K562 (cell line): ENCODE data around the gene SLC2A2. TPM values are rescaled to one million over a fixed set of nuclear protein-coding genes. Genes with fewer than 3 reads are reported as not detected.
A peak's percentile ranks its signal among the peaks of the same experiment; 100 is the strongest.

Experiments used
- ATAC-seq: fragments of 200-7000 bp; cut with Tn5 transposase; 3 replicates; pipeline ENCODE4 v1.9.1; 2020; ENCODE audit warnings: moderate library complexity
- BruUV-seq: library from RNA; stranded (reverse); fragments of 400-500 nt; replicated peaks from 2 replicates; lab custom pipeline; 2021; lab: Mats Ljungman, UMichigan
- CTCF ChIA-PET: fragments of 300-600 bp; formaldehyde crosslinking; extraction: SDS; loops from one replicate; lab custom pipeline; 2021; ENCODE audit warnings: low intra/inter-chr PET ratio; lab: Yijun Ruan, JAX
- POLR2A ChIA-PET: fragments of 300-600, 350-650 bp; sonication (Branson Sonifier 250); formaldehyde crosslinking; extraction: SDS; loops from one replicate; lab custom pipeline; 2021; ENCODE audit warnings: antibody characterized with exemption, inconsistent platforms; lab: Yijun Ruan, JAX
- DNase-seq, 4 experiments: peaks; one replicate each; pipeline versions ENCODE4 v3.0.0 to v3.0.0-alpha.2; 2011 to 2018; ENCODE audit warnings: low spot score in 3 of 4, mixed read lengths in 3 of 4; ENCODE audit errors: extremely low read depth in 1 of 4
- FAIRE-seq: peaks from 2 replicates; lab custom pipeline; 2011; peaks lifted over from hg19 to GRCh38; lab: Jason Lieb, UNC
- H2AFZ ChIP-seq: 2 replicates; pipeline ENCODE4 v1.6.0; 2011; ENCODE audit warnings: low read depth, low read length, control low read depth, inconsistent platforms
- H3K27ac ChIP-seq: fragments of 200-600 bp; 3 replicates; pipeline ENCODE4 v1.8.0; 2011; ENCODE audit warnings: low read depth, mild to moderate bottlenecking, control low read depth, inconsistent platforms, low read length, moderate library complexity, mixed read lengths; ENCODE audit errors: extremely low read depth
- H3K27me3 ChIP-seq, 2 experiments: fragments of 300-600 bp in 1 of 2; 2 replicates in 1 of 2; 3 replicates in 1 of 2; pipeline versions ENCODE4 v1.6.0 to v1.8.0; 2011; ENCODE audit warnings: inconsistent platforms in 2 of 2, low read length in 2 of 2, mild to moderate bottlenecking in 1 of 2, mixed read lengths in 1 of 2, moderate library complexity in 1 of 2; ENCODE audit not compliant: control insufficient read depth in 2 of 2, insufficient read depth in 2 of 2
- H3K36me3 ChIP-seq: fragments of 300-600 bp; 3 replicates; pipeline ENCODE4 v1.8.0; 2011; ENCODE audit warnings: mild to moderate bottlenecking, low read length, inconsistent platforms; ENCODE audit not compliant: control insufficient read depth, insufficient read depth
- H3K4me1 ChIP-seq, 2 experiments: fragments of 200-600 bp in 1 of 2; replicated peaks in 1 of 2; 2 replicates in 1 of 2; 3 replicates in 1 of 2; pipeline versions ENCODE4 v1.5.1 to v1.8.0; 2011; ENCODE audit warnings: inconsistent platforms in 2 of 2, low read length in 2 of 2, mild to moderate bottlenecking in 1 of 2, mixed read lengths in 1 of 2, moderate library complexity in 1 of 2; ENCODE audit not compliant: control insufficient read depth in 2 of 2, insufficient read depth in 2 of 2
- H3K4me2 ChIP-seq: 2 replicates; pipeline ENCODE4 v1.6.1; 2011; ENCODE audit warnings: low read length, control low read depth, inconsistent platforms, mixed read lengths; ENCODE audit not compliant: insufficient read depth
- H3K4me3 ChIP-seq: fragments of 200-600 bp; sonication (generic), shearing (Covaris generic); 2 replicates; pipeline ENCODE4 v1.5.1; 2016; ENCODE audit warnings: control low read depth, inconsistent platforms
- H3K79me2 ChIP-seq: fragments of 200-600 bp; 3 replicates; pipeline ENCODE4 v1.8.0; 2011; ENCODE audit warnings: low read length, inconsistent platforms; ENCODE audit not compliant: control insufficient read depth, insufficient read depth
- H3K9ac ChIP-seq, 2 experiments: 2 replicates each; pipeline versions ENCODE4 v1.6.0 to v1.6.1; 2011; ENCODE audit warnings: low read depth in 2 of 2, low read length in 2 of 2, control low read depth in 1 of 2, inconsistent platforms in 1 of 2, mild to moderate bottlenecking in 1 of 2, mixed read lengths in 1 of 2; ENCODE audit not compliant: insufficient read depth in 1 of 2
- H3K9me1 ChIP-seq: one replicate; pipeline ENCODE4 v1.6.0; 2011; ENCODE audit warnings: inconsistent platforms, mild to moderate bottlenecking, low read length, moderate library complexity; ENCODE audit not compliant: control insufficient read depth, insufficient read depth
- H3K9me3 ChIP-seq: replicated peaks from 2 replicates; pipeline ENCODE4 v1.5.1; 2011; ENCODE audit warnings: low read depth, low read length, inconsistent platforms; ENCODE audit not compliant: control insufficient read depth, insufficient read depth
- H4K20me1 ChIP-seq: replicated peaks from 2 replicates; pipeline ENCODE4 v1.6.1; 2011; ENCODE audit warnings: low read length, inconsistent platforms, mixed read lengths; ENCODE audit not compliant: control insufficient read depth, insufficient read depth
- BHLHE40 ChIP-seq: IDR thresholded peaks from 2 replicates; pipeline ENCODE4 v1.6.1; 2011; ENCODE audit warnings: low read length, improper control_type of control experiment
- FOXM1 ChIP-seq, 2 experiments: fragments of 450-650 bp in 1 of 2; sonication (generic) in 1 of 2; formaldehyde crosslinking in 1 of 2; IDR thresholded peaks; 2 replicates each; pipeline versions ENCODE4 v1.6.1 to v1.9.0; 2017 to 2022; ENCODE audit warnings: low read depth in 2 of 2, mild to moderate bottlenecking in 2 of 2, missing genetic modification reagents in 1 of 2, moderate library complexity in 1 of 2
- HDAC8 ChIP-seq: fragments of 450-650 bp; IDR thresholded peaks from 2 replicates; pipeline ENCODE4 v1.6.1; 2016; ENCODE audit warnings: mild to moderate bottlenecking, missing genetic modification characterization, moderate library complexity, missing compliant biosample characterization
- HOXB6 ChIP-seq: fragments of 250-450 bp; sonication (Bioruptor Pico); IDR thresholded peaks from 2 replicates; pipeline ENCODE4 v1.5.1; 2022; ENCODE audit warnings: mild to moderate bottlenecking, borderline replicate concordance
- MAZ ChIP-seq, 2 experiments: fragments of 450-650 bp in 1 of 2; sonication (generic) in 1 of 2; formaldehyde crosslinking; IDR thresholded peaks in 1 of 2; conservative IDR thresholded peaks in 1 of 2; 2 replicates each; pipeline versions ENCODE4 v1.4.0 to v1.5.0; 2020; ENCODE audit warnings: mild to moderate bottlenecking in 1 of 2, missing genetic modification reagents in 1 of 2
- NELFE ChIP-seq: IDR thresholded peaks from 2 replicates; pipeline ENCODE4 v1.6.1; 2011; ENCODE audit warnings: mild to moderate bottlenecking; ENCODE audit not compliant: insufficient read depth, insufficient read length
- PPARD ChIP-seq: fragments of 250-450 bp; sonication (Bioruptor Pico); IDR thresholded peaks from 2 replicates; pipeline ENCODE4 v1.8.0; 2022; ENCODE audit warnings: inconsistent platforms, mild to moderate bottlenecking, moderate library complexity
- PTBP1 ChIP-seq: fragments of 200-400 bp; formaldehyde crosslinking; IDR thresholded peaks from 2 replicates; pipeline ENCODE4 v1.6.1; 2017; ENCODE audit warnings: low read depth, low read length
- RCOR1 ChIP-seq, 2 experiments: IDR thresholded peaks; 2 replicates each; pipeline ENCODE4 v1.6.1; 2012; ENCODE audit warnings: low read depth in 2 of 2, low read length in 2 of 2, borderline replicate concordance in 1 of 2, improper control_type of control experiment in 1 of 2
- SOX6 ChIP-seq: fragments of 450-650 bp; IDR thresholded peaks from 2 replicates; pipeline ENCODE4 v1.6.1; 2014; ENCODE audit warnings: mild to moderate bottlenecking
- STAT5A ChIP-seq: IDR thresholded peaks from 2 replicates; pipeline ENCODE4 v1.6.1; 2012; ENCODE audit warnings: low read length, inconsistent platforms, borderline replicate concordance
- TARDBP ChIP-seq: fragments of 450-650 bp; IDR thresholded peaks from 2 replicates; pipeline ENCODE4 v1.6.1; 2016
- TBL1XR1 ChIP-seq, 2 experiments: IDR thresholded peaks; 2 replicates each; pipeline ENCODE4 v1.6.1; 2012; ENCODE audit warnings: improper control_type of control experiment in 2 of 2, low read length in 2 of 2, mild to moderate bottlenecking in 1 of 2
- ZNF121 ChIP-seq: sonication (generic); formaldehyde crosslinking; conservative IDR thresholded peaks from 2 replicates; pipeline ENCODE4 v1.8.0; 2022; ENCODE audit warnings: missing genetic modification reagents
- ZNF311 ChIP-seq: fragments of 250-450 bp; sonication (Bioruptor Pico); IDR thresholded peaks from 2 replicates; pipeline ENCODE4 v1.4.0; 2020; ENCODE audit warnings: mild to moderate bottlenecking, moderate library complexity
- WGBS: fragments of 100-300 bp; shearing (Covaris generic); methylation state at CpG from one replicate; pipeline ENCODE4 v1.1.6; 2016; ENCODE audit warnings: low coverage, mixed read lengths; ENCODE audit not compliant: insufficient coverage; ENCODE audit errors: missing lambda C conversion rate; 5-methylcytosine and 5-hydroxymethylcytosine counted together
- in situ Hi-C: fragments of 300-500 bp; cut with MboI; formaldehyde crosslinking; loops from 4 replicates; pipeline ENCODE4 v1.15.0; 2018; ENCODE audit warnings: inconsistent platforms, mixed read lengths
- intact Hi-C: fragments of 100-400 bp; cut with micrococcal nuclease; formaldehyde crosslinking; loops from 2 replicates; pipeline ENCODE4 v1.14.2; 2022
- polyA plus RNA-seq, 8 experiments: library from polyadenylated mRNA; depleted of rRNA in 4 of 8; stranded (reverse) in 5 of 8; unstranded in 3 of 8; fragments of >200 nt; fragmentation: Nextera tagmentation in 2 of 8; fragmentation: Illumina TruSeq in 1 of 8; extraction: Ambion mirVana in 2 of 8; extraction: Trizol in 1 of 8; gene quantifications; 2 replicates each; pipeline versions ENCODE4 v1.2.1 to v1.2.3, GENCODE V29; 2011 to 2014; ENCODE audit warnings: inconsistent platforms in 1 of 8, missing spikeins in 1 of 8
- total RNA-seq, 7 experiments: library from RNA; depleted of rRNA in 6 of 7; stranded (reverse); fragments of >200 nt in 6 of 7; fragmentation: Illumina TruSeq in 2 of 7; extraction: Trizol in 2 of 7; gene quantifications; 2 replicates each; pipeline versions ENCODE4 v1.2.1 to v1.2.3, GENCODE V29; 2011 to 2021; ENCODE audit warnings: low replicate concordance in 1 of 7
- TF ChIP-seq, protein P1 (sequence below): fragments of 450-650 bp; IDR thresholded peaks from 2 replicates; pipeline ENCODE4 v1.6.1; 2014; ENCODE audit warnings: low read depth, mild to moderate bottlenecking, moderate library complexity, borderline replicate concordance
- TF ChIP-seq, protein P2 (sequence below): fragments of 450-650 bp; conservative IDR thresholded peaks from 2 replicates; pipeline ENCODE4 v1.6.1; 2016; ENCODE audit warnings: missing genetic modification characterization, low read depth, mild to moderate bottlenecking, control low read depth, missing compliant biosample characterization

The SLC2A2 gene
- total and polyA plus RNA-seq, 9 of the 15 experiments (the other 6 are each of a cell fraction or from before 2014, with no cell fraction given): 0.18 TPM; not detected in 8

DNA sequence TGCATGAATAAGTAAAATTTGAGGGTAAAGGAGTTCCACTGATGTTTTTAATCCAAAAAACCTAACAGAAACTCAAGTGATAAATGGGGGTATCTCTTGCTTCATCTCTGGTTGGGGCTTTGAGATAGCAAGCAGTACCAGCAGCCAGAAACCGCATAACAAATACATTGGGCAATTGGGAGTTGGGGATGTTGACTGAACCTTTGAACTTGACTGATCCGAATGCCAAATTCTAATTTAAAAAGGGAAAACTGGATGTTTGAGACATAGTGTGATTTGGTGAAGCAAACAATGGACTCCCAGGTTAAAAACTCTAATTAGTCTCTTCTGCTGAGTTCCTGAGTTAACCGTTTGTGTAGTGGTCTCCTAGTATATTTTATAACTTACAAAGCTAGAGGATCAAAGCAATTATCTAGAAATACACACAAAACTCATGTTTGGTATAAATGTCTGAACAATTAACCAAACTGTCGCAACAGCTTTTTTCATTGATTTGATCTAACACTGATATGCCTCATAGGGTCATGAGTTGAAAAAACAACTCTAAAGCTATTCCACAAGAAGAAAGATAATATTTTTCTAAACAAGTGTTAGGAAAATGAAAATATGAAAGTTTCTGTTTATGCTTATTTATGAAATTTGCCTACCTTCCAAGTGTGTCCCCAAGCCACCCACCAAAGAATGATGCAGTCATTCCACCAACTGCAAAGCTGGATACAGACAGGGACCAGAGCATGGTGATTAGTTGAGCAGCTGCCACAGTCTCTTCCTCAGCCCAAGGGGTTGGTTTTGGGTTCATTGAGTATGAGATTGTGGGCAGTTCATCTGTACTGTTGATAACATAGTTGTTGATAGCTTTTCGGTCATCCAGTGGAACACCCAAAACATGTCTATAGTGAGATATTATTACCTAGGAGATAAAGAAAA, 12.4 kb downstream of the SLC2A2 start:
- WGBS: 6% methylated on average over 5 of the region's 5 CpGs
- no TSS peak for BruUV-seq
- H3K36me3 ChIP-seq: no peaks in the 10 kb centered on the region
- POLR2A ChIA-PET: interaction anchor here (0.7 to 0.8 kb wide), 2 partner anchors 10 to 21 kb away, joined by 3 read pairs; no protein-coding TSS in a partner anchor
- in situ Hi-C loops: no loop called here
- no peak overlapping the region for H3K4me2 ChIP-seq
- H3K9me1 ChIP-seq: no peaks in the 10 kb centered on the region
- no peaks in the 10 kb centered on the region for H3K9me3 ChIP-seq
- FAIRE-seq (peak; percentile 49), ATAC-seq (no peak; the same call in 2 of the 3 replicates), DNase-seq (peak in 1 of 4 experiments; percentile 43)
- peaks cover 0 to 2% of the 10 kb centered on the region in 2 experiments; a peak in 1 of 5 replicates for H3K27me3 ChIP-seq
- peaks cover 0 to 7% of the 10 kb centered on the region in 2 experiments; a peak in 2 of 5 replicates for H3K4me1 ChIP-seq
- intact Hi-C loops: no loop called here
- H3K27ac ChIP-seq: no peak overlapping the region
- CTCF ChIA-PET: no interaction called here
- H2AFZ ChIP-seq: no peak overlapping the region
- no peaks in the 10 kb centered on the region for H3K79me2 ChIP-seq
- no peak overlapping the region for H3K4me3 ChIP-seq
- H4K20me1 ChIP-seq: no peaks in the 10 kb centered on the region
- H3K9ac ChIP-seq: no peak overlapping the region
- no peak for TF ChIP-seq ZNF311
- TF ChIP-seq STAT5A: no peak; the same call in 1 of the 2 replicates
- no peak for TF ChIP-seq PPARD (CRISPR knock-in tag)
- no peak for TF ChIP-seq TARDBP
- no peak for TF ChIP-seq HOXB6
- no peak for TF ChIP-seq BHLHE40
- TF ChIP-seq PTBP1: no peak
- TF ChIP-seq NELFE: no peak
- TF ChIP-seq FOXM1 (IDR thresholded peaks at IDR 0.05; ENCODE audit: low read depth): peak; percentile 52; the same call in 1 of the 2 replicates
- TF ChIP-seq FOXM1 (CRISPR knock-in tag; IDR thresholded peaks at IDR 0.05; ENCODE audit: low read depth): no peak
- TF ChIP-seq, protein P1, sequence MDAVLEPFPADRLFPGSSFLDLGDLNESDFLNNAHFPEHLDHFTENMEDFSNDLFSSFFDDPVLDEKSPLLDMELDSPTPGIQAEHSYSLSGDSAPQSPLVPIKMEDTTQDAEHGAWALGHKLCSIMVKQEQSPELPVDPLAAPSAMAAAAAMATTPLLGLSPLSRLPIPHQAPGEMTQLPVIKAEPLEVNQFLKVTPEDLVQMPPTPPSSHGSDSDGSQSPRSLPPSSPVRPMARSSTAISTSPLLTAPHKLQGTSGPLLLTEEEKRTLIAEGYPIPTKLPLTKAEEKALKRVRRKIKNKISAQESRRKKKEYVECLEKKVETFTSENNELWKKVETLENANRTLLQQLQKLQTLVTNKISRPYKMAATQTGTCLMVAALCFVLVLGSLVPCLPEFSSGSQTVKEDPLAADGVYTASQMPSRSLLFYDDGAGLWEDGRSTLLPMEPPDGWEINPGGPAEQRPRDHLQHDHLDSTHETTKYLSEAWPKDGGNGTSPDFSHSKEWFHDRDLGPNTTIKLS: no peak
- no peak for TF ChIP-seq HDAC8
- peak in 1 of 2 experiments; percentile 87; a peak in 2 of 4 replicates for TF ChIP-seq RCOR1 (IDR thresholded peaks at IDR 0.05; ENCODE audit: borderline replicate concordance in 1 of 2, low read depth in 2 of 2, low read length in 2 of 2)
- TF ChIP-seq, protein P2, sequence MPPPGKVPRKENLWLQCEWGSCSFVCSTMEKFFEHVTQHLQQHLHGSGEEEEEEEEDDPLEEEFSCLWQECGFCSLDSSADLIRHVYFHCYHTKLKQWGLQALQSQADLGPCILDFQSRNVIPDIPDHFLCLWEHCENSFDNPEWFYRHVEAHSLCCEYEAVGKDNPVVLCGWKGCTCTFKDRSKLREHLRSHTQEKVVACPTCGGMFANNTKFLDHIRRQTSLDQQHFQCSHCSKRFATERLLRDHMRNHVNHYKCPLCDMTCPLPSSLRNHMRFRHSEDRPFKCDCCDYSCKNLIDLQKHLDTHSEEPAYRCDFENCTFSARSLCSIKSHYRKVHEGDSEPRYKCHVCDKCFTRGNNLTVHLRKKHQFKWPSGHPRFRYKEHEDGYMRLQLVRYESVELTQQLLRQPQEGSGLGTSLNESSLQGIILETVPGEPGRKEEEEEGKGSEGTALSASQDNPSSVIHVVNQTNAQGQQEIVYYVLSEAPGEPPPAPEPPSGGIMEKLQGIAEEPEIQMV (tag): no peak
- TF ChIP-seq SOX6: peak; percentile 16; the same call in 1 of the 2 replicates
- peak in 1 of 2 experiments; percentile 68; a peak in 1 of 4 replicates for TF ChIP-seq TBL1XR1 (IDR thresholded peaks at IDR 0.05; ENCODE audit: low read length in 2 of 2)
- no peak for TF ChIP-seq MAZ (CRISPR knock-in tag; conservative IDR thresholded peaks at IDR 0.05 in 1 of 2, IDR thresholded peaks at IDR 0.05 in 1 of 2)
- no peak for TF ChIP-seq ZNF121
